PFSK-1 (cell line): ENCODE data around the gene EIF4A2.
A peak's percentile ranks its signal among the peaks of the same experiment; 100 is the strongest.

Source experiments
- FOXP2 ChIP-seq: optimal IDR thresholded peaks from 2 replicates; pipeline ENCODE3; 2011; ENCODE audit warnings: borderline replicate concordance, control low read depth, inconsistent platforms; ENCODE audit not compliant: insufficient read depth; ENCODE audit errors: extremely low read length, extremely low read depth
- POLR2AphosphoS5 ChIP-seq: IDR thresholded peaks from 2 replicates; pipeline ENCODE4 v1.6.1; 2012; ENCODE audit warnings: low read depth, mild to moderate bottlenecking, control low read depth, low read length, moderate library complexity
- SIN3A ChIP-seq: IDR thresholded peaks from 2 replicates; pipeline ENCODE4 v1.6.1; 2012; ENCODE audit warnings: mild to moderate bottlenecking, low read length, moderate library complexity, borderline replicate concordance; ENCODE audit not compliant: insufficient read depth
- TAF1 ChIP-seq: IDR thresholded peaks from 2 replicates; pipeline ENCODE4 v1.6.1; 2012; ENCODE audit warnings: low read length, control low read depth, borderline replicate concordance; ENCODE audit not compliant: insufficient read depth
- TF ChIP-seq, protein P1 (sequence below), 2 experiments: IDR thresholded peaks; 2 replicates each; pipeline versions ENCODE4 v1.6.1 to v1.8.0; 2011 to 2012; ENCODE audit warnings: low read depth in 2 of 2, low read length in 2 of 2, control low read depth in 1 of 2, inconsistent platforms in 1 of 2, mild to moderate bottlenecking in 1 of 2, moderate library complexity in 1 of 2; ENCODE audit not compliant: insufficient read depth in 1 of 2

EIF4A2 gene

DNA sequence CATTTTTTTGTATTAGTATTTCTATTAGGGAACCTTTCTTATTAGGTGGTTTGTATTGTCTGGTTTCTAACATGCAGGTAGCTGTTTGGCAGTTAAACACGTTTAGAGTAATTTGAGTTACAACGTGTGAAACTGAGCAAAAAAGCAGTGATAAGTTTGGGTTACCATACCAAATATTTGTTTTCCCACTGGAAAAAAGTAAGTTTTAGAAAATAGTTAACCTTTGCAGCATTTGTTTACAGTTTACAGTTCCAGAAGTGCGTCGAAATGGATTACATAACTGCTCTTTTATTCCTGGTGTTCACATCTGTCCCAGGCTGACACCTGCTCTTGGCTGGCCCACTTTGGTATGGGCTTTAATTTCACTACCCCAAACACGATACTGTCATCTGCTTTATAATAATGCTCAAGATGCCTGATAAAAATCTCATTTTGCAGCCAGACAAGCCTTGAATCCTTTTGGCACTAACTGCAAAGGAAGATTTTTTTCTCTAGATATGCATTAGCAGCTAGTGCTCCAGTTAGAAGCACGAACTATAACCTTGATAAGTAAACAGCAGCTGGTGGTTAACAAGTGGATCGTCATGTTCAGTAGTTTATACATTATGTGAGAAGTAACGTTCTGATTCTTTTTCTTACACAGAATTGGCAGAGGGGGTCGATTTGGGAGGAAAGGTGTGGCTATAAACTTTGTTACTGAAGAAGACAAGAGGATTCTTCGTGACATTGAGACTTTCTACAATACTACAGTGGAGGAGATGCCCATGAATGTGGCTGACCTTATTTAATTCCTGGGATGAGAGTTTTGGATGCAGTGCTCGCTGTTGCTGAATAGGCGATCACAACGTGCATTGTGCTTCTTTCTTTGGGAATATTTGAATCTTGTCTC, 5.3 kb downstream of the EIF4A2 start:
- TF ChIP-seq POLR2AphosphoS5 (peak; percentile 16; the same call in 1 of the 2 replicates), TAF1 (no peak), FOXP2 (no peak), SIN3A (no peak)

DNA sequence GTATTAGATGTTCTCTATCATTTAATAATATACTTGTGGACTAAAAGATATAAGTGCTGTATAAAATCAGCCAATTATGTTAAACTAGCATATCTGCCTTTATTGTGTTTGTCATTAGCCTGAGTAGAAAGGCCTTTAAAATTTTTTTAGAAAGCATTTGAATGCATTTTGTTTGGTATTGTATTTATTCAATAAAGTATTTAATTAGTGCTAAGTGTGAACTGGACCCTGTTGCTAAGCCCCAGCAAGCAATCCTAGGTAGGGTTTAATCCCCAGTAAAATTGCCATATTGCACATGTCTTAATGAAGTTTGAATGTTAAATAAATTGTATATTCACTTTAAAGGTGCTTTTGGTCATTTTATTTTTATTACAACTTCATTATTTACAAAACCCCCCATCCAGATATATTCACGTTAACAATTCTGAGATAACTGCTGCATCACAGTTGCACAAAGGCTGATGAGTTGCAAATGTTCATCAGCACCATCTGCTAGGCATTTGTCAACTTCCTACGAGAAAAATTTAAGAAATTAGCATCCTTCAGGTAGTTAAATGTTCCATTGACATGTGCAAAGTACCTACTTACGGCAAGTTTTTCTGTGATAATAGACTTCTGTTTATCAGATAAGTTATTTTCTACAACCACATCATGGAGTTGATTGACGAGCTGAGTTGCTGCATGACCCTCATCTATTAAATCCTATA, 6.3 kb downstream of the EIF4A2 start:
- no peak for TF ChIP-seq FOXP2
- no peak for TF ChIP-seq POLR2AphosphoS5
- TF ChIP-seq TAF1 = no peak
- no peak; the same call in 1 of the 2 replicates for TF ChIP-seq SIN3A
- TF ChIP-seq, protein P1, sequence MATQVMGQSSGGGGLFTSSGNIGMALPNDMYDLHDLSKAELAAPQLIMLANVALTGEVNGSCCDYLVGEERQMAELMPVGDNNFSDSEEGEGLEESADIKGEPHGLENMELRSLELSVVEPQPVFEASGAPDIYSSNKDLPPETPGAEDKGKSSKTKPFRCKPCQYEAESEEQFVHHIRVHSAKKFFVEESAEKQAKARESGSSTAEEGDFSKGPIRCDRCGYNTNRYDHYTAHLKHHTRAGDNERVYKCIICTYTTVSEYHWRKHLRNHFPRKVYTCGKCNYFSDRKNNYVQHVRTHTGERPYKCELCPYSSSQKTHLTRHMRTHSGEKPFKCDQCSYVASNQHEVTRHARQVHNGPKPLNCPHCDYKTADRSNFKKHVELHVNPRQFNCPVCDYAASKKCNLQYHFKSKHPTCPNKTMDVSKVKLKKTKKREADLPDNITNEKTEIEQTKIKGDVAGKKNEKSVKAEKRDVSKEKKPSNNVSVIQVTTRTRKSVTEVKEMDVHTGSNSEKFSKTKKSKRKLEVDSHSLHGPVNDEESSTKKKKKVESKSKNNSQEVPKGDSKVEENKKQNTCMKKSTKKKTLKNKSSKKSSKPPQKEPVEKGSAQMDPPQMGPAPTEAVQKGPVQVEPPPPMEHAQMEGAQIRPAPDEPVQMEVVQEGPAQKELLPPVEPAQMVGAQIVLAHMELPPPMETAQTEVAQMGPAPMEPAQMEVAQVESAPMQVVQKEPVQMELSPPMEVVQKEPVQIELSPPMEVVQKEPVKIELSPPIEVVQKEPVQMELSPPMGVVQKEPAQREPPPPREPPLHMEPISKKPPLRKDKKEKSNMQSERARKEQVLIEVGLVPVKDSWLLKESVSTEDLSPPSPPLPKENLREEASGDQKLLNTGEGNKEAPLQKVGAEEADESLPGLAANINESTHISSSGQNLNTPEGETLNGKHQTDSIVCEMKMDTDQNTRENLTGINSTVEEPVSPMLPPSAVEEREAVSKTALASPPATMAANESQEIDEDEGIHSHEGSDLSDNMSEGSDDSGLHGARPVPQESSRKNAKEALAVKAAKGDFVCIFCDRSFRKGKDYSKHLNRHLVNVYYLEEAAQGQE (IDR thresholded peaks at IDR 0.05; ENCODE audit: insufficient read depth in 1 of 2, low read depth in 2 of 2, low read length in 2 of 2) = no peak

DNA sequence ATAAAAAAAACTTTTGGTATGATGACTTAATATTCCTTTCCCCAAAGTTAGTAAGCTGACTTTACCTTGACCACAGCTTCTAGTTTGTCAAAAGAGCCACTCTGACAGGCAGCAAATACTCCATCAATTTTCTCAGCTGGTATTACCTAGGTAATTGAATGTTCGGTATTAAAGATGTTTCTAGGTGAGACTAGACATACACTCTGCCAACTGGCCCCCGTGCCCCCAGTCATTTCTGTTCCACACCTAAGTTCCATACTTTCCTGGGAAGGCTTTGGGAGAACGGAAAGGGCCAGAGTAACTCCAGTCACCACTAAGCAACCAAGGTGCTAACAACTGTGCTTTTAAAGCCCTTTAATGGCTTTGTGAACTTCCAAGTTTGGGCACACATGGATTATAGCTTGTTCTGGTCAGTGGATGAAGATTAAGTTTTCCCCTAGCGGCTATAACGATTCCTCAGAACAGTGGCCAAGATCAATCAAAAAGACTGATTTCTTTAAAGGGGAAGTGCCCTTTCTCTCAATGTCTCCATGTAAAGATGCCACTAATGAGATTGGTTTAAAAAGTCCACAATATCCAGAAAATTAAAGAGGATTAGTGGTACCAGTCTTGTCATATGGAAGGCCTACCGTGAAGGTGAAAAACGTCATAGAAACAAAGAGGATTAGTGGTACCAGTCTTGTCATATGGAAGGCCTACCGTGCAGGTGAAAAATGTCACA, 7.0 kb downstream of the EIF4A2 start:
- TF ChIP-seq POLR2AphosphoS5 = peak; percentile 83
- TF ChIP-seq TAF1 = peak; percentile 25; the same call in 1 of the 2 replicates
- peak; percentile 69; the same call in 1 of the 2 replicates for TF ChIP-seq SIN3A
- no peak for TF ChIP-seq FOXP2
- TF ChIP-seq, protein P1 (IDR thresholded peaks at IDR 0.05; ENCODE audit: insufficient read depth in 1 of 2, low read depth in 2 of 2, low read length in 2 of 2) = no peak

DNA sequence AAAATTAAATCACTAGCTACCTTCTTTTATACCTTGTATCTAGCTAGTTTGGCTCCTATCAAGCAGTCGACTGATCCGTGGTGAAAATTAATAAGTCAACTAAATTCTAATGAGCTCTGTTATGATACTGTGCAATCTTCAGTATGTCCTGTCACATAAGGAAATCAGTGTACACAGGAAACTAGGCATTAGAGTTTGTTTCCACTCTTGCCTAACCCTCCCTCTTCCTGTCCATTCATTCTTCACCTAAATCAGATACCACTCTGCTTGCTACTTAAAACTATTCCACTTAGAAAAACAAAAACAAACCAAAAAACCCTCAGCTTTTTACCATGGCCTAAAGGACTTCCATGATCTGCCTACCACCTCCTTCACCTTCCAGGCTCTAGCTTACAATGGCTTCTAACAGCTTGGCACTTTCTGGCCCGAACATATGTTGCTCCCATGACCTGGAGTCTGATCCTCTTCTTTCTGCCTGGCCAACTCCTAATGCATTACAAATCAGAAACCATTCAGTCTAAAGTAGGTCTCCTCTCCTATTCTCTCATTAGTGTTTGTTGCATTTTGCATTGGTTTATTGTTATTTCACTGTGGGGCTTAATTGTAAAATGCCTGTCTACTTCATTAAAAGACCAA, 15.0 kb downstream of the EIF4A2 start:
- TF ChIP-seq TAF1 (no peak), FOXP2 (no peak), SIN3A (no peak), POLR2AphosphoS5 (no peak)
- TF ChIP-seq, protein P1 (IDR thresholded peaks at IDR 0.05; ENCODE audit: insufficient read depth in 1 of 2, low read depth in 2 of 2, low read length in 2 of 2) = no peak

DNA sequence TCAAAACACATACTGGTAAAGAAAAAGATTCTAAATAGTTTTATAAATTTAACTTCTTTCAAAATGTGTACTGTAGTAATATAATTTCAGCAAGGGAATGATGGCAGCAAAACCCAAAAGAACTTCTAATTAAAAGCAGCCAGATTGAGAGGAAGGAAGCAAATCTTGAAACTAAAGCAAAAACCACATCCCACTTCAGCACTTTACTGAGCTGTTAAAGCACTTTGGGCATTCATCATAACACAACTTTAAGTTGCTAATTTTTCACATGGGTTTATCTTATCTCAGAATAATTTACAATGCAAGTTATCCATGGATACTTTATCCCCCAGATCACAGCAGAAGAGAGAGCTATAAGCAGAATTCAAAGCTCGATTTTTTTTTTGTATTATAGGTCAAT, 16.9 kb downstream of the EIF4A2 start:
- no peak for TF ChIP-seq TAF1
- no peak for TF ChIP-seq SIN3A
- no peak for TF ChIP-seq POLR2AphosphoS5
- TF ChIP-seq FOXP2 = no peak
- TF ChIP-seq, protein P1 (IDR thresholded peaks at IDR 0.05; ENCODE audit: insufficient read depth in 1 of 2, low read depth in 2 of 2, low read length in 2 of 2) = no peak
